BE2C (cell line): ENCODE data around the gene IL32.

Source experiments
- DNase-seq: peaks from one replicate; pipeline ENCODE4 v3.0.0-alpha.2; 2020
- H3K27me3 ChIP-seq: fragments of 250-450 bp; sonication (Bioruptor Pico); 2 replicates; pipeline ENCODE4 v1.5.1; 2020; ENCODE audit warnings: mild to moderate bottlenecking
- H3K36me3 ChIP-seq: fragments of 250-450 bp; sonication (Bioruptor Pico); 2 replicates; pipeline ENCODE4 v1.5.1; 2020; ENCODE audit warnings: mild to moderate bottlenecking
- H3K4me1 ChIP-seq: fragments of 250-450 bp; sonication (Bioruptor Pico); 2 replicates; pipeline ENCODE4 v1.5.1; 2020
- H3K4me3 ChIP-seq: 2 replicates; pipeline ENCODE4 v1.5.1; 2011; ENCODE audit warnings: low read depth, low read length
- H3K9me3 ChIP-seq: fragments of 250-450 bp; sonication (Bioruptor Pico); 2 replicates; pipeline ENCODE4 v1.5.1; 2020
- CTCF ChIP-seq: IDR thresholded peaks from 2 replicates; pipeline ENCODE4 v1.5.1; 2012; ENCODE audit warnings: mild to moderate bottlenecking, low read depth, low read length

IL32 gene

GRCh38 chr16:3038896-3039295 is 26.5 kb upstream of the IL32 start:
- Histone ChIP-seq H3K4me3 (no peak overlapping the region), H3K4me1 (no peaks in the 10 kb centered on the region), H3K9me3 (no peaks in the 10 kb centered on the region), H3K27me3 (peaks cover 92% of the 10 kb centered on the region), H3K36me3 (no peaks in the 10 kb centered on the region)
- no peak for TF ChIP-seq CTCF
- no peak for DNase-seq

DNA sequence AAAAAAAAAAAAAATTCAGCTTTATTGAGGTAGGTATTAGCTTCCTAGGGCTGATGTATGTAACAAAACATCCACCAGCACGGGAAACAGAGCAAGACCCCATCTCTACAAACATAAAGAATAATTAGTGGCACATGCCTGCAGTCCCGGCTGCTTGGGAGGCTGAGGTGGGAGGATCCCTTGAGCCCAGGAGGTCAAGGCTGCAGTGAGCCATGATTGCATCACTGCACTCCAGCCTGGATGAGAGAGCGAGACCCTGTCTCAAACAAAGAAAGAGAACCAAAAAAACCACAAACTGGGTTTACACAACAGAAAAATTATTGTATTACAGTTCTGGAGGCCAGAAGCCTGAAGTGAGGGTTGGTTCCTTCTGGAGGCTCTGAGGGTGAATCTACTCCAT is 23.1 kb upstream of the IL32 start:
- Histone ChIP-seq H3K9me3 (0 out of 2 replicates have a peak, but pooled peaks cover 3% of the 10 kb centered on the region), H3K4me1 (no peaks in the 10 kb centered on the region), H3K4me3 (no peak overlapping the region), H3K27me3 (peaks cover 93% of the 10 kb centered on the region), H3K36me3 (no peaks in the 10 kb centered on the region)
- TF ChIP-seq CTCF, result no peak
- DNase-seq, result no peak

DNA sequence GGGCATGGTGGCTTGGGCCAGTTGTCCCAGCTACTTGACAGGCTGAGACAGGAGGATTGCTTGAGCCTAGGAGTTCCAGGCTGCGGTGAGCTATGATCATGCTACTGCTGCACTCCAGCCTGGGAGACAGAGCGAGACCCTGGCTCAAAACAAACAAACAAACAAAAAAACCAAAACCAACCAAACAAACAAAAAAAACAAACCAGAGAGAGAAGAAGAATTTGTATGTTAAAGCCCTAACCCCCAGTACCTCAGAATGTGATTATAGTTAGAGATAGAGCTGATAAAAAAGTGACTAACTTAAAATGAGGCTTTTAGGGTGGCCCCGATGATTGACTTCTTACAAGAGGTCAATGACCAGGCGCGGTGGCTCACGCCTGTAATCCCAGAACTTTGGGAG is 20.7 kb upstream of the IL32 start:
- H3K4me3 ChIP-seq, result no peak overlapping the region

DNA sequence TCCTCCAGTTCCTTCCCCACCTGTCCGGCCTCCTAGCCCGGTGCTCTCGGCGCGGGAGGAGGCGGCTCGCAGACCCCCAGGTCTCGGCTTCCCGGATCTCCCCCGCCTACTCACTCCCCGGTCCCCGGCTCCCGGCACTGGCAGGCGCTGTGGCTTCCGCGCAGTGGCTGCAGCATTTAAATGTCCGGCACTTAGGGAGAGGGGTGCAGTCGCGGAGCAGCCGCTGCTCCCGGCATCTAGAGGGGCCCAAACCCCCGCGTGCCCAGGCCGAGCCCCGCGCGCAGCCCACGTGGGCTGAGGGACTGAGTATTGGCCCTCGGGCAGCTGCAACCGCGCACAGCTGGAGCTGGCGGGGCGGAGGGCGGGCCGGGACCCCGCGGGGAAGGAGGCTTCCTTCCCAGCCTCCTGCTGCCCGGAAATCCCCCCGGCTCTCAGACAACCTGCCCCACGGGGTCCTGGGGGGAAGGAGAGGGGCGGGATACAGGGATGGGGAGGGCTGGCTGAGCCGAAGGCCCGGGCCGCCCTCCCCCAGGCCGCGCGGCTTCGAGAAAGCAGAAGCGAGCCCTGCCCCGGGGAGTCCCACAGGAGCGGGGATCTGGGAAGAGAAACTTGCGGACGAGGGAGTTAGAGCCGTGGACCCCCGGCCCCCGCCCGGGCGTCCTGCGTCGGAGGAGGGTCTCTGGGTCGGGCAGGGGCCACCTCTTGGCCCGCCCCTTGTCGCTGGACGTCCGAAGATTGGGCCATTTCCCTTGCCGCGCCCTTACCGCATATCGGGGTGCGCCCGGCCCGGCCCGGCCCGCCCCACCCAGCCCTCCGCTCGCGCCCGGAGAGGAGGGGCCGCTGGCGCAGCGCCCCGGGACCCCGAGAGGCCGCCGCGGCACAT is 19.4 kb upstream of the IL32 start, which contains the start of gene MMP25:
MMP25 (plus strand) TSS at position 804 of the 883 bp plus-strand sequence. CDS start 357 bp downstream, outside the sequence.
- no peaks in the 10 kb centered on the region for H3K4me1 ChIP-seq
- DNase-seq, result no peak

More for the DNA sequence above, 20.7 kb upstream of the IL32 start:
- peaks cover 93% of the 10 kb centered on the region for H3K27me3 ChIP-seq
- TF ChIP-seq CTCF, result no peak
- H3K9me3 ChIP-seq, result 0 out of 2 replicates have a peak, but pooled peaks cover 3% of the 10 kb centered on the region
- no peak for DNase-seq
- H3K36me3 ChIP-seq, result no peaks in the 10 kb centered on the region
- H3K4me1 ChIP-seq, result no peaks in the 10 kb centered on the region

DNA sequence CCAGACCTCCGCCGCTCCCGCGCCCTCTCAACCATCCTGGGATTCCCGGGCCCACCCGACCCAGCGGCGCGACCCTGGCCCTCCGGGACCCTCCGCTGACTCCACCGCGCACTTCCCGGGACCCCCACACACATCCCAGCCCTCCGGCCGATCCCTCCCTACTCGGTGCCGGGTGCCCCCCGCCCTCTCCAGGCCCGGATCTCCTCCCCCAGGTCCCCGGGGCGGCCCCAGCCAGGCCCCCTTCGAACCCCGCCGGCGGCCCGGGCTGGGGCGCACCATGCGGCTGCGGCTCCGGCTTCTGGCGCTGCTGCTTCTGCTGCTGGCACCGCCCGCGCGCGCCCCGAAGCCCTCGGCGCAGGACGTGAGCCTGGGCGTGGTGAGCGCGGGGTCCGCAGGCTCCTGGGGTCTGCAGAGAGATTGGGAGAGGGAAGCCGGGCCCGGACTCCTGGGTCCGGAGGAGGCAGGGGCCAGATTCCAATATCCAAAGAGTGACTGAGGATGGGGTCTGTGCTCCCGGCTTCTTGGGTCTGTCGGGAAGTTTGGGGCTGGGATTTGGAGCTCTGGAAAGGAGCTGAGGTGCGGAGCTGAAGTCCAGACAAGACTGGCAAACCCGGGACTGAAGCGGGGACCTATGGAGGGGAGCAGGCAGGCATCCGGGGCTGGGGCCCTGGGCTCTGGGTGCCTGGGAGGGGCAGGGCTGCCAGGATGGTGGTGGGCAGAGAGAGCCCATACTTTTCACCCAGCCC is 18.6 kb upstream of the IL32 start:
- Histone ChIP-seq H3K9me3 (0 out of 2 replicates have a peak, but pooled peaks cover 3% of the 10 kb centered on the region), H3K4me1 (no peaks in the 10 kb centered on the region), H3K36me3 (no peaks in the 10 kb centered on the region), H3K4me3 (no peak overlapping the region), H3K27me3 (peaks cover 93% of the 10 kb centered on the region)
- no peak for DNase-seq
- no peak for TF ChIP-seq CTCF

More for the DNA sequence above, 19.4 kb upstream of the IL32 start, which contains the start of gene MMP25:
- no peak for TF ChIP-seq CTCF
- Histone ChIP-seq H3K9me3 (0 out of 2 replicates have a peak, but pooled peaks cover 3% of the 10 kb centered on the region), H3K4me3 (peak within 1 kb of the TSS; percentile 28; the same call in 1 of the 2 replicates), H3K36me3 (no peaks in the 10 kb centered on the region), H3K27me3 (peaks cover 93% of the 10 kb centered on the region)
